ENCODE data around the gene ROBO1.

DNA sequence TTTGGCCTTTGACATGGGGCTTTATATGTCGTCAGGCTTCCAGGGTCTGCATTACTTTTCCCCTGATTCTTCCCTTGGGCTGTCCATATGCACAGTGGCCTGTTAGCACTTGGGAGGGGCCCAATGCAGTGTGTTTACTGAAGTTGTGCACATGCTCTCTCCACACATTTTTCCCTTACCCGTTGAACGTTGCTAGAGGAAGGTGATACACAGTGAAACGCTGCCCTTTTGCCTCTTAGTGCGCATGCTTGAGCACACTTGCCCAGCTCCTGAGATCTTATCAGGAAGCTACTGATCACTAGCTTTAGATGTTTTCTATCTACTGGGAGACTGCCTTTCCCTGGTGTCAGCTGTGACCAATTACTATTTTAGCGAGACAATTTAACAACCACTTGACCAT is 1198.0 kb downstream of the ROBO1 start:
- TF ChIP-seq, protein P1, sequence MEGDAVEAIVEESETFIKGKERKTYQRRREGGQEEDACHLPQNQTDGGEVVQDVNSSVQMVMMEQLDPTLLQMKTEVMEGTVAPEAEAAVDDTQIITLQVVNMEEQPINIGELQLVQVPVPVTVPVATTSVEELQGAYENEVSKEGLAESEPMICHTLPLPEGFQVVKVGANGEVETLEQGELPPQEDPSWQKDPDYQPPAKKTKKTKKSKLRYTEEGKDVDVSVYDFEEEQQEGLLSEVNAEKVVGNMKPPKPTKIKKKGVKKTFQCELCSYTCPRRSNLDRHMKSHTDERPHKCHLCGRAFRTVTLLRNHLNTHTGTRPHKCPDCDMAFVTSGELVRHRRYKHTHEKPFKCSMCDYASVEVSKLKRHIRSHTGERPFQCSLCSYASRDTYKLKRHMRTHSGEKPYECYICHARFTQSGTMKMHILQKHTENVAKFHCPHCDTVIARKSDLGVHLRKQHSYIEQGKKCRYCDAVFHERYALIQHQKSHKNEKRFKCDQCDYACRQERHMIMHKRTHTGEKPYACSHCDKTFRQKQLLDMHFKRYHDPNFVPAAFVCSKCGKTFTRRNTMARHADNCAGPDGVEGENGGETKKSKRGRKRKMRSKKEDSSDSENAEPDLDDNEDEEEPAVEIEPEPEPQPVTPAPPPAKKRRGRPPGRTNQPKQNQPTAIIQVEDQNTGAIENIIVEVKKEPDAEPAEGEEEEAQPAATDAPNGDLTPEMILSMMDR (optimal IDR thresholded peaks at IDR 0.05 in 1 of 3, IDR thresholded peaks at IDR 0.05 in 1 of 3, conservative IDR thresholded peaks at IDR 0.05 in 1 of 3; ENCODE audit: extremely low read depth in 1 of 3, insufficient read depth in 2 of 3, low read length in 3 of 3): no peak
- TF ChIP-seq EZH2 (IDR thresholded peaks at IDR 0.05; ENCODE audit: low read length): no peak
